ENCODE measurements around the gene AMHR2.
"Not testable (repeated sequence)": the region's sequence is repeated elsewhere in the genome, so short reads cannot be mapped to it uniquely, and the experiment has no call there.

Gene AMHR2

GRCh38 chr12:53423597-53423996 is at the start of gene AMHR2:
Gene AMHR2 (plus strand): TSS chr12:53423855. CDS start chr12:53423935, 80 bp downstream.
- DNase-seq: no peak
- peaks cover 14% of the 10 kb centered on the region for H3K4me1 ChIP-seq (ENCODE audit: low read length)
- no peaks in the 10 kb centered on the region for H3K36me3 ChIP-seq (replicated peaks; ENCODE audit: insufficient read depth, low read length)
- no peaks in the 10 kb centered on the region for H4K20me1 ChIP-seq (ENCODE audit: insufficient read depth, low read length)
- no peaks in the 10 kb centered on the region for H3F3A ChIP-seq (ENCODE audit: insufficient read depth, low read length)
- H3K27ac ChIP-seq (ENCODE audit: low read length): no peak within 1 kb of the TSS
- H3K9me2 ChIP-seq (replicated peaks; ENCODE audit: insufficient read depth, low read length): no peaks in the 10 kb centered on the region
- H3K79me2 ChIP-seq (ENCODE audit: low read length): no peaks in the 10 kb centered on the region
- H3K9ac ChIP-seq (ENCODE audit: low read length): no peak within 1 kb of the TSS
- H3K4me3 ChIP-seq (ENCODE audit: low read length): no peak within 1 kb of the TSS
- H3K27me3 ChIP-seq (replicated peaks; ENCODE audit: insufficient read depth, low read length): no peaks in the 10 kb centered on the region
- TF ChIP-seq EZH2 (optimal IDR thresholded peaks at IDR 0.05; ENCODE audit: low read depth, low read length) (no peak), CTCF (IDR thresholded peaks at IDR 0.05; ENCODE audit: low read length) (no peak), EZH2phosphoT487 (IDR thresholded peaks at IDR 0.05; ENCODE audit: low read length) (no peak)
- no peaks in the 10 kb centered on the region for H3K9me3 ChIP-seq (replicated peaks; ENCODE audit: insufficient read depth, low read length)
- H2AFZ ChIP-seq (ENCODE audit: low read length): no peak within 1 kb of the TSS
- H3K4me2 ChIP-seq (ENCODE audit: low read depth, low read length): no peak within 1 kb of the TSS

- H3K9me3 ChIP-seq (replicated peaks; ENCODE audit: insufficient read depth, low read length); H3K36me3 ChIP-seq (replicated peaks; ENCODE audit: insufficient read depth, low read length); H3K79me2 ChIP-seq (ENCODE audit: low read length); H3K4me2 ChIP-seq (ENCODE audit: low read depth, low read length); H3K27me3 ChIP-seq (replicated peaks; ENCODE audit: insufficient read depth, low read length); H3K9me2 ChIP-seq (replicated peaks; ENCODE audit: insufficient read depth, low read length); H3K9ac ChIP-seq (ENCODE audit: low read length); DNase-seq; H4K20me1 ChIP-seq (ENCODE audit: insufficient read depth, low read length); H3K4me3 ChIP-seq (ENCODE audit: low read length): not testable (repeated sequence)
- Histone ChIP-seq H3K27ac (ENCODE audit: low read length) (peak overlapping the region; percentile 77; the same call in 1 of the 2 replicates), H3F3A (ENCODE audit: insufficient read depth, low read length) (peaks cover 15% of the 10 kb centered on the region), H3K4me1 (ENCODE audit: low read length) (peaks cover 20% of the 10 kb centered on the region), H2AFZ (ENCODE audit: low read length) (peak overlapping the region; percentile 96)
These were observed 49.4 kb upstream of the AMHR2 start for GRCh38 chr12:53374277-53374676.

- no peaks in the 10 kb centered on the region for H3K9me2 ChIP-seq (replicated peaks; ENCODE audit: insufficient read depth, low read length)
- no peak for TF ChIP-seq EZH2 (optimal IDR thresholded peaks at IDR 0.05; ENCODE audit: low read depth, low read length)
- no peak for TF ChIP-seq CTCF (IDR thresholded peaks at IDR 0.05; ENCODE audit: low read length)
- TF ChIP-seq EZH2phosphoT487 (IDR thresholded peaks at IDR 0.05; ENCODE audit: low read length): no peak
- H3K27ac ChIP-seq (ENCODE audit: low read length): no peak overlapping the region
- no peak overlapping the region for H3K4me3 ChIP-seq (ENCODE audit: low read length)
- peaks cover 13% of the 10 kb centered on the region for H3F3A ChIP-seq (ENCODE audit: insufficient read depth, low read length)
- H2AFZ ChIP-seq (ENCODE audit: low read length): no peak overlapping the region
- H3K79me2 ChIP-seq (ENCODE audit: low read length): peaks cover 11% of the 10 kb centered on the region
- no peaks in the 10 kb centered on the region for H4K20me1 ChIP-seq (ENCODE audit: insufficient read depth, low read length)
- no peak overlapping the region for H3K9ac ChIP-seq (ENCODE audit: low read length)
- DNase-seq: no peak
- H3K36me3 ChIP-seq (replicated peaks; ENCODE audit: insufficient read depth, low read length): no peaks in the 10 kb centered on the region
- no peaks in the 10 kb centered on the region for H3K27me3 ChIP-seq (replicated peaks; ENCODE audit: insufficient read depth, low read length)
- no peaks in the 10 kb centered on the region for H3K9me3 ChIP-seq (replicated peaks; ENCODE audit: insufficient read depth, low read length)
- H3K4me1 ChIP-seq (ENCODE audit: low read length): peaks cover 25% of the 10 kb centered on the region
- H3K4me2 ChIP-seq (ENCODE audit: low read depth, low read length): no peak overlapping the region
These were observed 46.9 kb upstream of the AMHR2 start for GRCh38 chr12:53376747-53377146.

- no peaks in the 10 kb centered on the region for H3K27me3 ChIP-seq (replicated peaks; ENCODE audit: insufficient read depth, low read length)
- no peak overlapping the region for H3K4me3 ChIP-seq (ENCODE audit: low read length)
- H3K36me3 ChIP-seq (replicated peaks; ENCODE audit: insufficient read depth, low read length): peaks cover 6% of the 10 kb centered on the region; the same call in 1 of the 2 replicates
- peak overlapping the region; percentile 86; the same call in 1 of the 2 replicates for H3K4me2 ChIP-seq (ENCODE audit: low read depth, low read length)
- peaks cover 31% of the 10 kb centered on the region for H3K4me1 ChIP-seq (ENCODE audit: low read length)
- H3F3A ChIP-seq (ENCODE audit: insufficient read depth, low read length): peaks cover 15% of the 10 kb centered on the region
- no peaks in the 10 kb centered on the region for H3K9me3 ChIP-seq (replicated peaks; ENCODE audit: insufficient read depth, low read length)
- peak overlapping the region; percentile 36; the same call in 1 of the 2 replicates for H2AFZ ChIP-seq (ENCODE audit: low read length)
- H3K79me2 ChIP-seq (ENCODE audit: low read length): peaks cover 26% of the 10 kb centered on the region
- no peaks in the 10 kb centered on the region for H3K9me2 ChIP-seq (replicated peaks; ENCODE audit: insufficient read depth, low read length)
- no peak overlapping the region for H3K27ac ChIP-seq (ENCODE audit: low read length)
- TF ChIP-seq EZH2phosphoT487 (IDR thresholded peaks at IDR 0.05; ENCODE audit: low read length) (no peak), CTCF (IDR thresholded peaks at IDR 0.05; ENCODE audit: low read length) (no peak), EZH2 (optimal IDR thresholded peaks at IDR 0.05; ENCODE audit: low read depth, low read length) (no peak)
- no peaks in the 10 kb centered on the region for H4K20me1 ChIP-seq (ENCODE audit: insufficient read depth, low read length)
- H3K9ac ChIP-seq (ENCODE audit: low read length): no peak overlapping the region
- DNase-seq: no peak
These were observed 45.4 kb upstream of the AMHR2 start for GRCh38 chr12:53378222-53378621.
